ENCODE data around the gene VAT1L.

Gene VAT1L

DNA sequence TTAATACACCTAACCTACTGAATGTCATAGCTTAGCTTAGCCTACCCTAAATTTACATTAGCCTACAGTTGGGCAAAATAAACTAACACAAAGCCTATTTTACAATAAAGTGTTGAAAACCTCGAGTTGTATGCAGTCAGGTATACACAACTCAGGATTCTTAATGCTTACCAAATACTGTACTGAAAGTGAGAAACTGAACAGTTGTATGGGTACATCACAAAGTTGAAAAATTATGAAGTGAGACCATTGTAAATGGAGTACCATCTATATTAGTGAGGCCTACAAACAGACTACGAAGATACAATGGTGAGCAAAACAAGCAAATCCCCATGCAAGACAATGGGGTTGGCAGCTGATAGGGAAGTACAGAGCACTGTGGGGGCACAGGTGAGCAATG is 79.7 kb downstream of the VAT1L start:
- in situ Hi-C loops (cut with MboI; ENCODE audit: low sequenced_read_pairs), result no loop called here

DNA sequence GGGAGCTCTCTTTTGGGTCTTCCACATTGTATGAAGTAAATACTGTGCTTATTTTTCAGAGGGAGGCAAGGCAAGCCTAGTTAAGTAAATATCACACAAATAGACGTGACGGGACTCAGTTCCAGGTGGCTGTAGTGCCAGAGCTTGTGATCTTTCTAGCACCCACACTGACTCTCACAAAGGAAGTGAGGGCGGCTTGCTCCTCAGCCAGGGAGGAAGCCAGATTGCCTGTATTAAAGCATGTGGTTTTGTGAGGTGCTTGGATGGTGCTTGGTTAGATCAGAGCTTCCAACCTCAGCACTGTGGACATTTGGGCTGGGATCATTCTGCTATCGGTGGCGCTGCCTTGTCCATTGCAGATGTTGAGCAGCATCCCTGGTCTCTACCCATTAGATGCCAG is 80.1 kb downstream of the VAT1L start:
- in situ Hi-C loops (cut with MboI; ENCODE audit: low sequenced_read_pairs), result no loop called here

DNA sequence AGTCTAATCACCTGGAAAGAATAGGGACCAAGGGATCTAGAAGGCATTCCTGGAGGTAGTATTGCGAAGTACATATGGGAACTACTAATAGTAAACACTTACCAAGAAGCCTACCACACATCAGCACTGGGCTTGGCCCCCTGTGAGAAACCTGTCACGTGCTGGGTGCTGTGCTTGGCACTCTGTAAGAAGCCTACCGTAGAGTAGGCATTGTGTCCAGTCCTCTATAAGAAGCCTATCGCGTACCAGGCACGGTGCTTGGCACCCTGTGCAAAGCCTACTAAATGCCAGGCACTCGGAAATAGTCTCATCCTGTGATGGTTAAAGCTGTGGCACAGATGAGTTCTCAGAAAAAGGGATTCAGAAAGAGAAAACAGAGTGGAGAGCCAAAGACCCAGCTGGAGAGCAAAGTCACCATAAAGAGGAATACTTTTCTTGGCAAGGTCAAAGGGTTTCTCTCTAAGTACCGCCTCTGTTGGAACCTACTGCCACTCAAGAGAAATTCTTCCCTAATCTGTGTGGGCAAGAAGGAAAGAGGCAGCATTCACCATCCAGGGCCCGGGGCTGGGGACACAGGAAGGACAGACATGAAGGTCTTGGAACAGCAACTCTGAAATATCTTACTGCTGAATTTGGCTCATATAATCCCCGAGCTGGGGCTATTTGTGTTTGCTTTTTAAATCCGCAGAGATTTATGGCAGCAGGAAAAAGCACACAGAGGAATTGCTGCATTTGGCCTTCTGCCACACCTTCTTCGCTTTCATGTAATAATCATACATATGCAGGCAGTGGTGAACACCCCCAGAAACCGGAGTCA is 81.8 kb downstream of the VAT1L start:
- in situ Hi-C loops (cut with MboI; ENCODE audit: low sequenced_read_pairs), result no loop called here

DNA sequence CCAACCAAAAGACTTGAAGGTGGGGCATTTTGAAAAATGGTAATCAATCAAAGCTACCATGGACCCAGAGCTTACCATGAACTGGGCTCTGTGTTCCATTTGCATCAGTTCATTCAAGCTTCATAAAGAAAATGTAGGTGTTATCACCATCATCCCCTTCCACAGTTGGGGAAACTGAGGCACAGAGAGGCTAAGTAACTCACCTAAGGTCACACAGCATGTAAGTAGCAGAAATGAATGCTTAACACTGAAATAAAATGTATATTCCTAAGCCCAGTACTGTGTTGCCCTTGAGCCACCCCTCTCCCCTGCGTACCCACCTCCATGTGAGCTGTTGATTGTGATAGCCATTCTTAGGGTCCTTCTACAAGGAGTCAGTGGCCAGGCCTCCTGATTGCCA is 83.6 kb downstream of the VAT1L start:
- in situ Hi-C loops (cut with MboI; ENCODE audit: low sequenced_read_pairs), result no loop called here

DNA sequence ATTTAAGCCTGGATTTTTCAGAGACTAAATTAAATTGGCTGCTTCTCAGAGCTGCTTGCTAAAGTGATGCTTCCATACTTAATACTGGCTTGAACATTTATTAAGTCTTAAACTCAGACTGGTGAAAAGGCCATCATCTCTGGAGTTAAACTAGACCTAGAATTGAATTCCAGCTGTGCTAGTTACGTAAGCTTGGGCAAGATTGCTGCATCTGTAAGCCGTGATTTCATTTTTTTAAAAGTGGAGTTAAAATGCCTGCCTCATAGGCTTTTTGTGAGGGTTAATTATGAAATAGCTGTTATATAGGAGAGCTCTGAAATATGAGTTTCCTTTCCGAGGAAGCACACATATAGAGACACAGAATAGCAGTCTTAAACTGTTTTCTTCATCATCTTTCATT is 84.7 kb downstream of the VAT1L start:
- in situ Hi-C loops (cut with MboI; ENCODE audit: low sequenced_read_pairs), result no loop called here

DNA sequence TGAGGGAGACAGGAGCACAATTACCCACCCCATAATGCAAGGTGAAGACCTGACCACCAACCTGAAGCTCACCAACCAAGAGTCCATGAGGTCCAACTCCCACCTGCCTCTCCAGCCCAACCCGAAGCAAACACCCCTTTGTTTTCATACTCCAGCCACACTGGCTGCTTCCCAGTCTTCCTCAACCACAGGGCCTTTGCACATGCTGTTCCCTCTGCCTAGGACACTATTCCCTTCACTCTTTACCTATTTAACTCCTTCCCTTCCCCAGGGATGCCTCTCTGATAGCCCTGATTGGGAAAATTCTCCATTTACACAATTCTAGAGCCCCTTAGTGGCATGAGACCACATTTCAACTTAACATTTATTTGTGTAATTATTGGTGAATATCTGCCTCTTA is 86.0 kb downstream of the VAT1L start:
- in situ Hi-C loops (cut with MboI; ENCODE audit: low sequenced_read_pairs), result no loop called here

DNA sequence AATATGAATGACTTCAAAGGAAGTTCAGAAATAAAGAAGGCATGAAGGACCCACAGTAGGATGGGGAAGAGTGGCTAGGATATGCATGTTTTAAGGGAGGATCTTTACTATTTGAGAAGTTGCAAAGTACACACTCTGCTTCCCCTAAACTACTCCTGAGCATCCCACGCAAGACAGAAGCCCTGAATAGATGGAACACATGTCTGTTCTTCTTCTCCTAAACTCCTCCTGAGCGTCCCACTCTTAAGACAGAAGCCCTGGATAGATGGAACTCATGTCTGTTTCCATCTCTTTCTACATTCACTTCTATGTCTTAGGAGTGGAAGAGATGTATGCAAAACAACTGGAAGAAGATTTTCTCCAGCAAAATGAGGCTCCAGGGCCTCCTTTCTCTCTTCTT is 88.4 kb downstream of the VAT1L start:
- in situ Hi-C loops (cut with MboI; ENCODE audit: low sequenced_read_pairs), result no loop called here

DNA sequence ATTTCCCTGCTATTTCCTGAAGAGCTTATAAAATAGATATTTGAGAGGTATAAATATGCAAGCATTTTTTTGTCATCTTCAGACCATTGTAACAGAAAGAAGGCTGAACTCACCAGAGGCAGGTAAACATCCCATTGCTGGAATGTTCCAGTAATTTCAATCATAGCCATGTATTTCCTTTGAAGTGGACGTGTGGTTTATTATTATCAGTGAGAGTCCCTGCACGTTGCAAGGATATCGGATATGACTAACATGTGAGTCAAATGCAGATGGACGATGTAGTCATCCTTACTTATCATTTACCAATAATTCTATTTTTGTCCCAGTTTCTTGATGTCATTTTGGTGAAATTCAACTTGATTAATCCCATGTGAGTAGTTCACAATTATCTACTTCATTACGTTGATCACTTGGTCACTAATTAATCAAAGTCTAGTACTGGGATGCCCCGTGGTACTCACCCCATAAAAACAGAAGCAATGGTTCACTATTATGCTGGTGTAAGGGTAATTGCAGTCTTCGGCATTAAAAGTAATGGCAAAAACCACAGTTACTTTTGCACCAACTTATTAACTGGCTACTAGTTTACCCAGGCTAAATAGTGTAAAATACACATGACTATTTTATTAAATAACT is 89.5 kb downstream of the VAT1L start:
- in situ Hi-C loops (cut with MboI; ENCODE audit: low sequenced_read_pairs), result no loop called here

DNA sequence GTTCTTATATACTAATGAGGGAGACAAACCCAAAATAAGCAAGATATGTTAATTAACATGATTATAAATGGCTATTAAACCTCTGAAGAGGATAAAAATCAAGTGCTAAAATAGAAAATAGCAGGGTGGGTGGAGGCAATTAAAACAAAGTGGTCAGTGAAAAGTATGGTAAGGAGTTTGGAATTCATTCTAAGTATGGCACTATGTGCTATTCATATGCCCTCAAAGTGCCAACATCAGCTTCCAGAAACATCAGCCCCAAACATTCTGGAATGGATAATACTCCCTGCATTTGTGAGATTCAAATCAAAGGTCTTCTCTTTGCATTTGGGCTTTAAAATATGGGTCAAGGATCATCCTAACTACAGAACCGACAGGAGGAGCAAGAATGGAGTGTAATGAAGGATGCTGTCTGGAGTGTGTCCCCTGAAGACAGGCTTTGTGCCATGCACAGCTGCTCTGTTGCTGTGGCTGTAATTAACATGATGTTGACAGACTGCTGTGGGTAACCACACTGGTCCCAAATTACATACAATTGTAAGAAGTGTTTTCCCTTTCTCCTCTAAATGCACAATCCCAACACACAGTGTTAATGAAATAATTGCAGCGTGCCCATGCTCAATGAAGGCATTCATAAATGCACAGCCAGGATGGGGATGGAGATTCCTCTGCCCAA is 93.1 kb downstream of the VAT1L start:
- in situ Hi-C loops (cut with MboI; ENCODE audit: low sequenced_read_pairs), result no loop called here

DNA sequence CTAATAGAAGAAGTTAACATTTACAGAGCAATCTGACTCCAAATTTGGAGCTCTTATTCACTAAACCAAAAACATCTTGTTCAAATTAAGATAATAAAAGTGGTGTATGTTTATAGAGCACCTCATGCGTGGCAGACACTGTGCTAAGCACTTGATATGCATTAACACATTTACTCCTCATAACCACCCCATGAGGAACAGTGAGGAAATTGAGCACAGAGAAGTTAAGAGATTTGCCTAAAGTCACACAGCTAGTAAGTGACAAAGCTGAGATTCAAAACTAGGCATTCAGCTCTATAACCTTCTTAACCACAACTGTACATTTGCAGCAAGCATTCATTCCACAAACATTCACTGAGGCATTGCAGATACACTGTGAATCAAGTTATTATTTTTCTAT is 94.0 kb downstream of the VAT1L start:
- in situ Hi-C loops (cut with MboI; ENCODE audit: low sequenced_read_pairs), result no loop called here

DNA sequence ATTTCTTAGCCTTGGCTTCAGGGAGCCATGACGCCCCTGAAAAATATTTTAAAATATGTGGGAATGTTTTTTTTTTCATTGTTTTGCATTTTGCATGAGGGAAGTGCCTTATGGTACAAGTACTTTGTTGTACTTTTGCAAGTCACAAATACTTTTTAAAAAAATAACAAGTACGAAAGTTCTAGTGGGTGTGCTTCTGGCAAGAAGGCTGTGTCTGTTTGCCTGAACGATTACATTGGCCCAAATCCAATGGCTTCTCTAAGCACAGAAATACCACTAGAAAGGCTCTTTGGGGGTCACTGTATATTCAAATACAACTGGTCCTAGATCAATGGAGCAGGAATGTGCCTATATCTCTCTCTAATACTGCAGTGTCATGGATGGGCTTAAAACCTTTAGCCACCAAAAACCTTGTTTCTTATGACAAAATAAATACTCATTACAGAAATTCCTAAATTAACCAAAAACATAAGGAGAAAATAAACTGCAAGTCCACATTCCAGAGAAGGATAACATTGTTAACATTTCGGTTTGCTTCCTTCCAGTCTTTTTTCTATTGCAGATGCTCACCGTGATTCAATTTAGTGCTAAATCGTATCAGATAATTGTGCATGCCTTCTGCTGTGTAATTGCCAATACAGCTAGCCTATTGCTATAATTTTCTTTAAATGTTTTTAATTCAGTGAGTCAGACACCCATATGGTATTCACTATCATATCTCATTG is 97.4 kb downstream of the VAT1L start:
- in situ Hi-C loops (cut with MboI; ENCODE audit: low sequenced_read_pairs), result no loop called here

DNA sequence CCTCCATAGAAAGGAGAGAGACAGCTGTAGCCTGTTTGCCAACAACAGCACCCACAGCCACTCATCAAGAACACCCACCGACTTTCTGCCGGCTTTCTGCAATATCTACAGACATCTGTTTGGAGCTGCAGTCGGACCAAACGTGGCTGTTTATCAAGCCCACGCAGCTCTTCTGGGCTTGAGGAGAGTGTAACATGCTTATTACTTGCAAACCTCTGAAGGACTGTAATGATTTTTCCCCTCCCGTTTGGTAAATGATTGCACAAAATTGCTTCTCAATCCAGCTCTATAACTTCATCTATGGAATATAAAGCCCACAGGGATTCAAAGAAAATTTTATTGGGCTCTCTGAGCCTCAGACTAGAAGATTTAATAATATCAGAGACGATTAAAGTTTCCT is 100.5 kb downstream of the VAT1L start:
- in situ Hi-C loops (cut with MboI; ENCODE audit: low sequenced_read_pairs), result no loop called here

DNA sequence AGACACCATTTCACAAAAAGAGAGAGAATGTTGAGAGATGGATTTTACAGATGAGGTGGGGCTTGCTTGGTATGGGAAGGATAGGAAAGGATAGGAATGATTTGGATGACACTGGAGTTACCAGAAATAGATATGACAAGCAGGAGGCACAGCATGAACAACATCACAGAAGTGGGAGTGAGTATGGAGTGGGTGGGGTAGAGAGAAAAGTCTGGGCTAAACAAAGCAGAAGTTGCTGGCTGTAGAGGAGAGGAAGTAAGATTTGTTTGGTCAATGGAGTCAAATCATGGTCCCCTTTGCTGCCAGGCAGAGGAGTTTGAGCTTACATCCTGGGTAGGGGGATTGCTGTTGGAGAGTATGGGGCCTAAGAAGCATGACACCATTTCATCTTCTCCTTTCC is 101.7 kb downstream of the VAT1L start:
- in situ Hi-C loops (cut with MboI; ENCODE audit: low sequenced_read_pairs), result no loop called here

DNA sequence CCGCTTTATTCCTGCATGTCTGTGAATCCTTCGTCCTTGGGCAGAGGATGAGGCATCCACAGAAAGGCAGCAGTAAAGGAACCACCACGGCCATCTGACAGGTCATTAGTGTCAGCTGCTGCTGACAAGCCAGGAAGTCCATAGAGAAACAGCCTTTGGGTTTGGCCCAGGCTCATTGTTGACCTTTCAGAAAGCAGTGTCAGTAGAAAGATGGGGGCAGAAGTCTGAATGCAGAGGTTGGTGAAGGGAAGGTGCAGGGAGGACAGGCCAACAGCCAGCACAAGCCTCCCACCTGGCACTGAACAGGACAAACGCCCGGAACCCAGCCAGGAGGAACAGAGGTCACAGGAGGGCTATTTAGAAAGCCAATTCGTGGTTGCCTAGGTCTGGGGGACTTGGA is 105.8 kb downstream of the VAT1L start:
- in situ Hi-C loops (cut with MboI; ENCODE audit: low sequenced_read_pairs), result no loop called here

DNA sequence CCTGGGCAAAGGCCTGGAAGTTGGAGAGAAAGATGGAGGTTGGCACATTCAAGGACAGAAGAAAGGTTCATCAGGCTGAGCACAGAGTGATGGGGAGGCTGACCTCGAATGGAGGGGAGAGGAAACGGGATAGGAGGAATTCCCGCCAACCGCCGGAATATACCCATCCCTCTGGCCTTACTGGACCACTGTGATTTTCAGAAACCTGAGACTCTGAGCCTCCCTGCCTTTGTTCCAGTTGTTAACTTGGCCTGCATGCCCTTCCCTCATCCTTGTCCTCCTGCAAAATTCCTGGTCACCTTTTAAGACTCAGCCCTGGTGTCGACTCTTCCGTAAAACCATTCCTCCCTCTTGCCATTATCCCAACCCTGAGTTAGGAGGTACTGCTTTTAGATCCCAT is 107.6 kb downstream of the VAT1L start:
- in situ Hi-C loops (cut with MboI; ENCODE audit: low sequenced_read_pairs), result no loop called here

DNA sequence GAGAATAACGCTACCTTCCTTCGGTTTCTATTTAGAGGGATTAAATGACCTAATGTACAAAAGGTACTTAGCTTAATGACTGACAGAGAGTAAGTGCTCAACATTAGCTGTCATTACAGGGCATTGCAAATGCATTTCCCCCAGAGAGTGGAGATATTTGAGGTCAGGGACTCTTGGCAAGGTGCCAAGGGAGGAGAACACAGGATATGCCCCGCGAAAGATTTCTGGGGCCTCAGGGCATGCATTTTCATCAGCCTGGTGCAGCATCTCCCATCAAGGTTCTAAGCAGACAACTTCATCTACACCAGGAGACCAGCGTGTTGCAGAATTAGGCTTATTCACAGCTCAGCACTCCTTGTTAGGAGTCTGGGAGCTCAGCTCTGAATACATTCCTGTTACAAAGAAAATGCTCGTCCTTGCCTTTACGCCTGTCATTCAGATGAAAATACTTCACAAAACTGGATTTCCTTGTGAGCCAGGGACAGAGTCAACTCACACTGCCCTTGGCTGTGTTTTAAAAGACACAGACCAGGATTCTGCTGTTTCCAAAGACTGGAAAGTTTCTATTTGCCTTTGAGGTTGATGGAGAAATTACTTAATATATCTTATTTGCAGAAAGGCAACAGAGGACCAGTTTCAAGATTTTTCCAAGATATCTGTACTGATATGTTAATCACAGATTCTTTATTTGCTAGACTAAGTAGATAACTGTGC is 108.2 kb downstream of the VAT1L start:
- in situ Hi-C loops (cut with MboI; ENCODE audit: low sequenced_read_pairs), result no loop called here

DNA sequence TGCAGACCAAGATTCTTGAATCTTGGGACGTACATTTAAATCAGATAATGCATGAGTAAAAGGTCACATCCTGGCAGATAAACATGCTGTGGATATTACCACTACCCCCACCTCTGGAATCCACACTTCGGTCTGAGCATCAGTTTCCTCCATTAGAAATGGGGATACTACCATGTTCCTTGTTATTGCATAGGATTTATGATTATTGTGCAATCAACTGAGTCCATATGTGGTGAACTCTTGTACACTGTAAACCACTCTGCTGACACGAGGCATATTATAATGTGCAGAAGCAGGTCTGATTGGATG is 108.7 kb downstream of the VAT1L start:
- in situ Hi-C loops (cut with MboI; ENCODE audit: low sequenced_read_pairs), result no loop called here

DNA sequence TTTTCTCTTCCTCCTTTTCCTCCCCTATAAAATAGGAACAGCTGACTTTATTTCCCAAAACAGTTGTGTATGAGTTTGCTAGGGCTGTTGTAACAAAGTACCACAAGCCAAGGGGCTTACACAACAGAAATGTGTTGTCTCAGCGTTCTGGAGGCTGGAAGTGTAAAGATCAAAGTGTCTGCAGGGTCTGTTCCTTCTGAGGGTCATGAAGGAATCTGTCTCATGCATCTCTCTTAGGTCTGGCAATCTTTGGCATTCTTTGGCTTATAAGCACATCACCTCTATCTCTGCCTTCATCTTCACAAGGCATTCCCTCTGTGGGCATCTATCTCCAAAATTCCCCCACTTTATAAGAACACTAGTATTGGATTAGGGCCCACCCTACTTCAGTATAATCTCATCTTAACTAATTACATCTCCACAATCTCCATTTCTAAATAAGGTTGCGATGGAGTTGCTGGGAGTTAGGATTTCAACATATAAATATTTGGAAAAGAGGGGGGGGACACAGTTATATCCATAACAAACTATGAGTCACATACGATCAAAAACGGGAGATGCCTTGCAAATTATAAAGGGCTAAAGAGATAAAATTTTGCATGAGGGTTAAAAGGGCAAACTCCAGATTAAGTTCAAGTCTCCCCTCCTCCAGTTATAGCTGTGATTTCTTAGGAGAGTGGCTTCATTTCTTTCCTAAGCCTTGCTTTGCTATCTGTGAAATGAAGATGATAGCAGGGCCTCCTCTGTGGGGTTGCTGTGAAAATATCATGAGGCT is 109.7 kb downstream of the VAT1L start:
- in situ Hi-C loops (cut with MboI; ENCODE audit: low sequenced_read_pairs), result no loop called here

DNA sequence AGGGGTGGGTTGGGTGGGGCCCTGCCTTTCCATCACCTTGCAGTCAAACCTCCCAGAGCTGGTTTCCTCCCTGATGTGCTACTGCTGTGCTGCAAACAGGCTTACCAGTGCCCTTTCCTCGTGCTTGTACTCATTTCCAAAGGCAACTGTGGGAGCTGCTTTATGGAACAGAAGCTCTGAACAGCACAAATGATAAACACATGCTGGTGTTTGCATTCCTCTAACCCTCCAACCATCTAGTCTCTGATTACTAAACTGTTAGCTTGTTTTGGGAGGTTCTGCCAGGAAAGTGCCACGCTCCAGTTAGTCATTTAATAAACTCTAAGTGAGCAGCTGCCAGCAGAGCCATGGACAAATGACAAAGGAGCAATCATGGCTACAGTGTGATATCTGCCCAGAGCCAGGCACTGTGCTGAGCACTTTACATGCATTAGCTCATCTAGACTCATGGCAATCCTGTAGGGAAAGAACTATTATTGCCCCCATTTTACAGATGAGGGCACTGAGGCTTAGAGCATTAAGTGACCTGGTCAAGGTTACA is 110.4 kb downstream of the VAT1L start:
- in situ Hi-C loops (cut with MboI; ENCODE audit: low sequenced_read_pairs), result no loop called here

DNA sequence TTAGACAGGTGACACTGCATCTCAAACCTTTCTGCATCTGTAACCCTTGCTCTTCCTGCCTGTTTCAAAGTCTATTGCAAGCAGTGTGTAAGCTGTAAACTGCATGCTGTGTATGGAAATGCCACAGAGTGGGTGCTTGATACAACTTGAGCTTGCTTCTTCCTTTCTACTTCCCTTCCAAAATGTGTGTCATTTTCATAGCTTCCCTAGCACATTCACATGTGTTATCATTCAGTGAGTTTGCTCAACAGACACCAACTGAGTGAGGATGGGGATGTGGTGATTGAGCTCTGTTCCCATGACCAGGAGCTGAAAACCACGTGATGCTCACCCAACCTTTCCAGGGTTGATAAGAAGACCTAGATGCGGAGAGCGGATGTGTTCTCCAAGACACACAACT is 111.1 kb downstream of the VAT1L start:
- in situ Hi-C loops (cut with MboI; ENCODE audit: low sequenced_read_pairs), result no loop called here

All from HL-60/S4 treated with retinoic acid at 250 ng/mL for 4 days and 3 days (cell line).